Measurements from ENCODE around the gene HOMER2. TPM values are rescaled to one million over a fixed set of nuclear protein-coding genes. Genes with fewer than 3 reads are reported as not detected.

HOMER2 gene
- total and polyA plus RNA-seq, 2 of the 13 experiments (the other 11 are each of a cell fraction or from before 2014, with no cell fraction given): 12.9 to 14.1 TPM

GRCh38 chr15:82828075-82828474 lies 124.4 kb downstream of the HOMER2 start (continued):
- no peak for TF ChIP-seq ZNF263 (CRISPR knock-in tag; IDR thresholded peaks at IDR 0.05)
- TF ChIP-seq MAZ (IDR thresholded peaks at IDR 0.05; ENCODE audit: borderline replicate concordance, low read depth, low read length): no peak
- TF ChIP-seq MAZ (CRISPR knock-in tag; IDR thresholded peaks at IDR 0.05; ENCODE audit: low read depth): no peak
- TF ChIP-seq ETV6 (CRISPR knock-in tag; conservative IDR thresholded peaks at IDR 0.05): no peak
- TF ChIP-seq ZFP90 (CRISPR knock-in tag; IDR thresholded peaks at IDR 0.05; ENCODE audit: borderline replicate concordance): no peak
- TF ChIP-seq, protein P1, sequence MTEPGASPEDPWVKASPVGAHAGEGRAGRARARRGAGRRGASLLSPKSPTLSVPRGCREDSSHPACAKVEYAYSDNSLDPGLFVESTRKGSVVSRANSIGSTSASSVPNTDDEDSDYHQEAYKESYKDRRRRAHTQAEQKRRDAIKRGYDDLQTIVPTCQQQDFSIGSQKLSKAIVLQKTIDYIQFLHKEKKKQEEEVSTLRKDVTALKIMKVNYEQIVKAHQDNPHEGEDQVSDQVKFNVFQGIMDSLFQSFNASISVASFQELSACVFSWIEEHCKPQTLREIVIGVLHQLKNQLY (CRISPR knock-in tag; IDR thresholded peaks at IDR 0.05): no peak
- TF ChIP-seq ZKSCAN5 (CRISPR knock-in tag; IDR thresholded peaks at IDR 0.05): no peak
- TF ChIP-seq, protein P2, sequence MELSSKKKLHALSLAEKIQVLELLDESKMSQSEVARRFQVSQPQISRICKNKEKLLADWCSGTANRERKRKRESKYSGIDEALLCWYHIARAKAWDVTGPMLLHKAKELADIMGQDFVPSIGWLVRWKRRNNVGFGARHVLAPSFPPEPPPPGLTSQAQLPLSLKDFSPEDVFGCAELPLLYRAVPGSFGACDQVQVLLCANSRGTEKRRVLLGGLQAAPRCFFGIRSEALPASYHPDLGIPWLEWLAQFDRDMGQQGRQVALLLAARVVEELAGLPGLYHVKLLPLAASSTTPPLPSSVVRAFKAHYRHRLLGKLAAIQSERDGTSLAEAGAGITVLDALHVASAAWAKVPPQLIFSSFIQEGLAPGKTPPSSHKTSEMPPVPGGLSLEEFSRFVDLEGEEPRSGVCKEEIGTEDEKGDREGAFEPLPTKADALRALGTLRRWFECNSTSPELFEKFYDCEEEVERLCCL (CRISPR knock-in tag; IDR thresholded peaks at IDR 0.05; ENCODE audit: borderline replicate concordance): no peak
- no peak for TF ChIP-seq FIP1L1 (IDR thresholded peaks at IDR 0.05; ENCODE audit: borderline replicate concordance, insufficient read depth, low read depth, low read length)
- TF ChIP-seq NFE2 (CRISPR knock-in tag; IDR thresholded peaks at IDR 0.05): no peak
- no peak for TF ChIP-seq ZNF556 (CRISPR knock-in tag; IDR thresholded peaks at IDR 0.05; ENCODE audit: borderline replicate concordance)
- no peak for TF ChIP-seq PHF21A (CRISPR knock-in tag; IDR thresholded peaks at IDR 0.05)
- TF ChIP-seq ZNF670 (CRISPR knock-in tag; IDR thresholded peaks at IDR 0.05; ENCODE audit: borderline replicate concordance): no peak
- no peak for TF ChIP-seq CTCF (CRISPR knock-in tag; IDR thresholded peaks at IDR 0.05)
- no peak for TF ChIP-seq NFIC (IDR thresholded peaks at IDR 0.05; ENCODE audit: low read length)
- TF ChIP-seq, protein P3, sequence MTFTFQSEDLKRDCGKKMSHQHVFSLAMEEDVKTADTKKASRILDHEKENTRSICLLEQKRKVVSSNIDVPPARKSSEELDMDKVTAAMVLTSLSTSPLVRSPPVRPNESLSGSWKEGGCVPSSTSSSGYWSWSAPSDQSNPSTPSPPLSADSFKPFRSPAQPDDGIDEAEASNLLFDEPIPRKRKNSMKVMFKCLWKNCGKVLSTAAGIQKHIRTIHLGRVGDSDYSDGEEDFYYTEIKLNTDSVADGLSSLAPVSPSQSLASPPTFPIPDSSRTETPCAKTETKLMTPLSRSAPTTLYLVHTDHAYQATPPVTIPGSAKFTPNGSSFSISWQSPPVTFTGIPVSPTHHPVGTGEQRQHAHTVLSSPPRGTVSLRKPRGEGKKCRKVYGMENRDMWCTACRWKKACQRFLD (CRISPR knock-in tag; IDR thresholded peaks at IDR 0.05; ENCODE audit: borderline replicate concordance): no peak
- TF ChIP-seq RARA (CRISPR knock-in tag; IDR thresholded peaks at IDR 0.05): peak; percentile 58
- TF ChIP-seq ZNF619 (CRISPR knock-in tag; IDR thresholded peaks at IDR 0.05): no peak
- no peak for TF ChIP-seq SOX13 (IDR thresholded peaks at IDR 0.05)
- TF ChIP-seq SOX13 (CRISPR knock-in tag; conservative IDR thresholded peaks at IDR 0.05 in 1 of 2, IDR thresholded peaks at IDR 0.05 in 1 of 2): peak in 1 of 2 experiments; percentile 19; a peak in 1 of 4 replicates
- 0 out of 2 replicates have a peak, but pooled peaks have one; percentile 34 for TF ChIP-seq ARNT2 (CRISPR knock-in tag; IDR thresholded peaks at IDR 0.05; ENCODE audit: low read depth)
- TF ChIP-seq HOXA7 (CRISPR knock-in tag; IDR thresholded peaks at IDR 0.05): no peak
- TF ChIP-seq ZBTB10 (CRISPR knock-in tag; IDR thresholded peaks at IDR 0.05; ENCODE audit: borderline replicate concordance): no peak
